ENCODE results near the gene FAM193A.

DNA sequence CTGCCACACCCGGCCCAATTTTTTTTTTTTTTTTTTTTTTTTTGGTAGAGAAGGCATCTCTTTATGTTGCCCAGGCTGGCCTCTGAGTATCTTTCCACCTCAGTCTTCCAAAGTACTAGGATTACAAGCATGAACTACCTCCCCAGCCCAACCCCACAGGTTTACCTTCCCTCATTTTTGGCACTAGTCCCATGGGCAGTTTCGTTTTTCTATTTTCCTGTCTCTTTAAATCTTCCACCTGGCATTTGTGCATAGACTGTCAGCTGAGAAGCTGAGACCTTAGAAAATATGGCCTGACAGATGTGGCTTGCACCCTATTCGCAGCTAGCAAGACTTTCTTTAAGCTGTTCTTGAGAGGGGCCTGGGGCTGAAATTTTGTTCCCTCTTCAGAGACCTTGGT lies 191.8 kb downstream of the FAM193A start:
- TF ChIP-seq, protein P1, sequence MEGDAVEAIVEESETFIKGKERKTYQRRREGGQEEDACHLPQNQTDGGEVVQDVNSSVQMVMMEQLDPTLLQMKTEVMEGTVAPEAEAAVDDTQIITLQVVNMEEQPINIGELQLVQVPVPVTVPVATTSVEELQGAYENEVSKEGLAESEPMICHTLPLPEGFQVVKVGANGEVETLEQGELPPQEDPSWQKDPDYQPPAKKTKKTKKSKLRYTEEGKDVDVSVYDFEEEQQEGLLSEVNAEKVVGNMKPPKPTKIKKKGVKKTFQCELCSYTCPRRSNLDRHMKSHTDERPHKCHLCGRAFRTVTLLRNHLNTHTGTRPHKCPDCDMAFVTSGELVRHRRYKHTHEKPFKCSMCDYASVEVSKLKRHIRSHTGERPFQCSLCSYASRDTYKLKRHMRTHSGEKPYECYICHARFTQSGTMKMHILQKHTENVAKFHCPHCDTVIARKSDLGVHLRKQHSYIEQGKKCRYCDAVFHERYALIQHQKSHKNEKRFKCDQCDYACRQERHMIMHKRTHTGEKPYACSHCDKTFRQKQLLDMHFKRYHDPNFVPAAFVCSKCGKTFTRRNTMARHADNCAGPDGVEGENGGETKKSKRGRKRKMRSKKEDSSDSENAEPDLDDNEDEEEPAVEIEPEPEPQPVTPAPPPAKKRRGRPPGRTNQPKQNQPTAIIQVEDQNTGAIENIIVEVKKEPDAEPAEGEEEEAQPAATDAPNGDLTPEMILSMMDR (conservative IDR thresholded peaks at IDR 0.05; ENCODE audit: low read depth, low read length) = no peak
- no peak for TF ChIP-seq EZH2 (IDR thresholded peaks at IDR 0.05; ENCODE audit: borderline replicate concordance, low read depth, low read length, poor library complexity, severe bottlenecking)
